ENCODE measurements around the gene LRRC26.

LRRC26 gene

DNA sequence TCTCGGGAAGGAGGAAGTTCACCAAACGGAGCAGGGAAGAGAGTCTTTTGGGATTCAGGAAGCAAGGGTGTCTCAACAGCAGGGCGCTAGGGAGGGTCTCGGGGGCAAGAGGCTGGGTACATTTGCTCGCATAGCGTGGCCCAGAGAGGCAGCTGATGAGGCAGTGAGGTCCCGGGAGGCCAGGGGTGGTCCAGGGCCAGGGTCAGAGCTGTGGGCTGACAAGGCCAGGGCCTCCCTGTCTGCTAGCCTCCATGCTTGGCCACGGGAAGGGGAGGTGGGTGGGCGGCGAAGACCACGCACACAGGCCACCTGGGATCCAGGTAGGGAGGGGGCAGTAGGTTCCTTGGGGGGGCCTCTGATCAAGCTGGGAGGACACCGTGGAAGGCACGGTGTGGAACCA, 41.7 kb upstream of the LRRC26 start:
- H3K27ac ChIP-seq (ENCODE audit: low read depth, low read length): no peak overlapping the region
- H2AFZ ChIP-seq (ENCODE audit: low read length, unreplicated experiment): no peak overlapping the region
- no peaks in the 10 kb centered on the region for H3K27me3 ChIP-seq (ENCODE audit: insufficient read depth, low read length)
- H3K36me3 ChIP-seq (ENCODE audit: insufficient read depth, low read length): no peaks in the 10 kb centered on the region
- no peak overlapping the region for H3K4me3 ChIP-seq (ENCODE audit: low read depth, low read length)
- peaks cover 12% of the 10 kb centered on the region for H3K79me2 ChIP-seq (ENCODE audit: control insufficient read depth, insufficient read depth, low read length, unreplicated experiment)
- peaks cover 5% of the 10 kb centered on the region for H3K4me1 ChIP-seq (ENCODE audit: control insufficient read depth, insufficient read depth, low read length, unreplicated experiment)

DNA sequence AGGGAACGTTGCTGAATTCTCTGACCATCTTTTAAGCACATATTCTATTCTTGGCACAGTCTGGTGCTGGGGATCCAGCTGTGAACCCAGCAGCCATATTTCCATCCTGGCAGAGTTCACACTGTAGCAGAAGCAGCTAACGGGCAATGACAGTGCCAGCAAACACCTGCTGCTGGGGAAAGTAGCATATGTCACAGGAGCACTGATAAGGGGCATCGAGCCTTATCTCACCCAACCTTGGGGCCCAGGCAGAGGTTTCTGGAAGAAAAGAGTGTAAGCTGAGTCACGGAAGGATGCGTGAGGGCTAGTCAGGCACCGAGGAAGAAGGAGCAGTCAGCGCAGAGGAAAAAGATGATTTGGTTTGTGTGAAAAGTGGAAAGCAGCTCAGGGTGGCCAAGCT, 36.8 kb upstream of the LRRC26 start:
- Histone ChIP-seq H3K27ac (ENCODE audit: low read depth, low read length) (no peak overlapping the region), H3K36me3 (ENCODE audit: insufficient read depth, low read length) (no peaks in the 10 kb centered on the region), H2AFZ (ENCODE audit: low read length, unreplicated experiment) (no peak overlapping the region), H3K4me3 (ENCODE audit: low read depth, low read length) (peak overlapping the region; percentile 100), H3K4me1 (ENCODE audit: control insufficient read depth, insufficient read depth, low read length, unreplicated experiment) (peaks cover 12% of the 10 kb centered on the region), H3K27me3 (ENCODE audit: insufficient read depth, low read length) (no peaks in the 10 kb centered on the region), H3K79me2 (ENCODE audit: control insufficient read depth, insufficient read depth, low read length, unreplicated experiment) (peaks cover 36% of the 10 kb centered on the region)

DNA sequence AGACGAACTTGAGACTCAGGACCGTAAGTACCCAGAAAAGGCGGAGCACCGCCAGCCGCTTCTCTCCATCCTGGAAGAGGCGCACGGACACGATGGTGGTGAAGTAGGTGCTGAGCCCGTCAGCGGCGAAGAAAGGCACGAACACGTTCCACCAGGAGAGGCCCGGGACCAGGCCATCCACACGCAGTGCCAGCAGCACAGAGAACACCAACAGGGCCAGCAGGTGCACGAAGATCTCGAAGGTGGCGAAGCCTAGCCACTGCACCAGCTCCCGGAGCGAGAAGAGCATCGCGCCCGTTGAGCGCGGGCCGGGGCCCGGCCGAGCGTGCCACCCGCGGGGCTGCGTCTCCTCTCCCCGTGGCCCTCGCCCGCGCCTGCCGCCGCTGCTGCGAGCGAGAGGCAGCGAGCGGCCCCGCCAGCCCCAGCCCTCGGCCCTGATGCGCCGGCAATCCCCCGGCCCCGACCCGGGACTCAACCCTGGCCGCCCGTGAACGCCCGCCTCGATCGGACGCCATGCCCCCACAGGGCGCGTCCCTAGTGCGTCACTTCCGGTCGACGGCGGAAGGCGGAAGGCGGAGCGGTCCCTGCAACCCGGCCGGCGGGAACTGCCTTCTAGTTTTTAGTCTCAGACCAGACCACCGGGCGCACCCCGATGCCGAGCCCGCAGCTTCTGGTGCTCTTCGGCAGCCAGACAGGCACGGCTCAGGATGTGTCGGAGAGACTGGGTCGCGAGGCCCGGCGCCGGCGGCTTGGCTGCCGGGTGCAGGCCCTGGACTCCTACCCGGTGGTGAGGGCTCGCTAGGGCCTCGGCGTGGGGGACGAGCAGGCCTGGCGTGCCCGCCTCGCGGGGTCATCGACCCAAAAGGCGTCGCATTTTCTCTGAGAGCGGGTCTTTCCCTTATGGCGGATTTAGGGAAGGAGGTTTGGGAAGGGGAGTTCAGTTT, 35.5 kb upstream of the LRRC26 start, which contains the start of the genes NDOR1 and TMEM203:
Gene NDOR1 (plus strand): TSS at position 575 of the 944 bp plus-strand sequence. CDS start 78 bp downstream, at position 653.
Gene TMEM203 (minus strand): TSS at position 523 of the 944 bp plus-strand sequence. CDS start 234 bp downstream, at position 289.
- Histone ChIP-seq H2AFZ (ENCODE audit: low read length, unreplicated experiment) (peak within 1 kb of the TSS; percentile 76), H3K27ac (ENCODE audit: low read depth, low read length) (peak within 1 kb of the TSS; percentile 44; the same call in 1 of the 2 replicates), H3K4me3 (ENCODE audit: low read depth, low read length) (peak within 1 kb of the TSS; percentile 100), H3K36me3 (ENCODE audit: insufficient read depth, low read length) (no peaks in the 10 kb centered on the region), H3K79me2 (ENCODE audit: control insufficient read depth, insufficient read depth, low read length, unreplicated experiment) (peaks cover 36% of the 10 kb centered on the region), H3K4me1 (ENCODE audit: control insufficient read depth, insufficient read depth, low read length, unreplicated experiment) (peaks cover 17% of the 10 kb centered on the region), H3K27me3 (ENCODE audit: insufficient read depth, low read length) (no peaks in the 10 kb centered on the region)

DNA sequence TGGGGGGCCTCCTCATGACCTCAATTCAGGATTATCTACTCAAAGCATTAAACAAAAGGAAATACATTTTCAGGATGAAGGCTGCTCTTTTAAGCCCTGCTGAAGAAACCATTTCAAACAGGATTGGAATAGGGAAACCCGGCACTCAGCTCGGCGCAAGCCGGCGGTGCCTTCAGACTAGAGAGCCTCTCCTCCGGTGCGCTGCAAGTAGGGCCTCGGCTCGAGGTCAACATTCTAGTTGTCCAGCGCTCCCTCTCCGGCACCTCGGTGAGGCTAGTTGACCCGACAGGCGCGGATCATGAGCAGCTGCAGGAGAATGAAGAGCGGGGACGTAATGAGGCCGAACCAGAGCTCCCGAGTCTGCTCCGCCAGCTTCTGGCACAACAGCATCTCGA, 34.9 kb upstream of the LRRC26 start:
- Histone ChIP-seq H3K79me2 (ENCODE audit: control insufficient read depth, insufficient read depth, low read length, unreplicated experiment) (peaks cover 36% of the 10 kb centered on the region), H3K27ac (ENCODE audit: low read depth, low read length) (no peak overlapping the region)

DNA sequence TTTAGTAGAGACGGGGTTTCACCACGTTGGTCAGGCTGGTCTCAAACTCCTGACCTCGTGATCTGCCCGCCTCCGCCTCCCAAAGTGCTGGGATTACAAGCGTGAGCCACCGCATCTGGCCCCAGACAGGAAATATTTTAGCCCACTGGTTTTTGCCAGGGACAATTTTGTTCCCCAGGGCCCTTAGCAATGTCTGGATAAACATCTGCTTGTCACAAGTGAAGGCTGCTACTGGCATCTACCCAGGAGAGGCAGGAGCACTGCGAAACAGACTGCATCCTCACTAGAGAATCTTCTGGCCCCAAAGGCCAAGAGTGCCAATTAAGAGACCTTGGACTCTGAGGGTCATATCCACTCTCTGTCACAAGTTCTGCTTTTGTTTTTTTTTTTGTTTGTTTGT, 33.1 kb upstream of the LRRC26 start:
- H3K36me3 ChIP-seq (ENCODE audit: insufficient read depth, low read length): no peaks in the 10 kb centered on the region
- peaks cover 21% of the 10 kb centered on the region for H3K4me1 ChIP-seq (ENCODE audit: control insufficient read depth, insufficient read depth, low read length, unreplicated experiment)
- H3K4me3 ChIP-seq (ENCODE audit: low read depth, low read length): no peak overlapping the region
- peaks cover 37% of the 10 kb centered on the region for H3K79me2 ChIP-seq (ENCODE audit: control insufficient read depth, insufficient read depth, low read length, unreplicated experiment)
- no peak overlapping the region for H2AFZ ChIP-seq (ENCODE audit: low read length, unreplicated experiment)
- H3K27me3 ChIP-seq (ENCODE audit: insufficient read depth, low read length): no peaks in the 10 kb centered on the region
- H3K27ac ChIP-seq (ENCODE audit: low read depth, low read length): no peak overlapping the region

More for the DNA sequence above, 34.9 kb upstream of the LRRC26 start:
- H2AFZ ChIP-seq (ENCODE audit: low read length, unreplicated experiment): no peak overlapping the region
- peak overlapping the region; percentile 100 for H3K4me3 ChIP-seq (ENCODE audit: low read depth, low read length)
- H3K27me3 ChIP-seq (ENCODE audit: insufficient read depth, low read length): no peaks in the 10 kb centered on the region
- H3K36me3 ChIP-seq (ENCODE audit: insufficient read depth, low read length): no peaks in the 10 kb centered on the region
- peaks cover 17% of the 10 kb centered on the region for H3K4me1 ChIP-seq (ENCODE audit: control insufficient read depth, insufficient read depth, low read length, unreplicated experiment)

DNA sequence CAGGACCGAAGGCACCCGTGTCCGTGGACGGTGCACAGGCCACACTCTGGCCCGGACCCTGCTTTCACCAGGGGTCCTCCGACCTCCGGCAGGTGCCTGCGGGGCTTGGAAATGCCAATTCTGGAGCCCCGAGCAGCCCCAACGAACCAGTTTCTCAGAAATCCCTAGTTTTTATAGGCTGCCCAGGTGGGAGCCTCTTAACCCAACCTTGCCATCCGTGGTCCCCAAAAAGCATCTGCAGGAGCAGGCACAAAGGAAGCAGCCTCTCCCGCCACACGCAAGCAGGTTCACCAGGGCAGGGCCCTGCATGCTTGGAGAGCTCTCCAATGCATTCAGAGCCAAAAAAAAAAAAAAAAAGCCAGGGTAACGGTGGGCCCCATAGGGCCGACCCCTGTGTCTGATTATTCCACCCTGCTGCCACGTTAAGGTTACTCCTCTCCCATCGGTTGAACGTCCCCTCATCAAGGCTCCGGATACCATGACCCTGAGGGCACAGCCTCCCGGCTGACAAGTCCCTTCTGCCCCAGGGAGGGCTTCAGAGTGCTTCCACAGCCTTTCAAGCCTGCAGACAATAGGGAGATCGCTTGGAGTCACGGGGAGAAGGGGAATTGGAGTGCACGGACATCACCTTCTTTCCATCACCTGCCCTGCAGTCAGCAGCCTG, 31.5 kb upstream of the LRRC26 start:
- H2AFZ ChIP-seq (ENCODE audit: low read length, unreplicated experiment): peak overlapping the region; percentile 55
- peak overlapping the region; percentile 82 for H3K4me3 ChIP-seq (ENCODE audit: low read depth, low read length)
- no peaks in the 10 kb centered on the region for H3K36me3 ChIP-seq (ENCODE audit: insufficient read depth, low read length)
- H3K4me1 ChIP-seq (ENCODE audit: control insufficient read depth, insufficient read depth, low read length, unreplicated experiment): peaks cover 21% of the 10 kb centered on the region
- H3K79me2 ChIP-seq (ENCODE audit: control insufficient read depth, insufficient read depth, low read length, unreplicated experiment): peaks cover 26% of the 10 kb centered on the region
- H3K27me3 ChIP-seq (ENCODE audit: insufficient read depth, low read length): no peaks in the 10 kb centered on the region
- no peak overlapping the region for H3K27ac ChIP-seq (ENCODE audit: low read depth, low read length)

DNA sequence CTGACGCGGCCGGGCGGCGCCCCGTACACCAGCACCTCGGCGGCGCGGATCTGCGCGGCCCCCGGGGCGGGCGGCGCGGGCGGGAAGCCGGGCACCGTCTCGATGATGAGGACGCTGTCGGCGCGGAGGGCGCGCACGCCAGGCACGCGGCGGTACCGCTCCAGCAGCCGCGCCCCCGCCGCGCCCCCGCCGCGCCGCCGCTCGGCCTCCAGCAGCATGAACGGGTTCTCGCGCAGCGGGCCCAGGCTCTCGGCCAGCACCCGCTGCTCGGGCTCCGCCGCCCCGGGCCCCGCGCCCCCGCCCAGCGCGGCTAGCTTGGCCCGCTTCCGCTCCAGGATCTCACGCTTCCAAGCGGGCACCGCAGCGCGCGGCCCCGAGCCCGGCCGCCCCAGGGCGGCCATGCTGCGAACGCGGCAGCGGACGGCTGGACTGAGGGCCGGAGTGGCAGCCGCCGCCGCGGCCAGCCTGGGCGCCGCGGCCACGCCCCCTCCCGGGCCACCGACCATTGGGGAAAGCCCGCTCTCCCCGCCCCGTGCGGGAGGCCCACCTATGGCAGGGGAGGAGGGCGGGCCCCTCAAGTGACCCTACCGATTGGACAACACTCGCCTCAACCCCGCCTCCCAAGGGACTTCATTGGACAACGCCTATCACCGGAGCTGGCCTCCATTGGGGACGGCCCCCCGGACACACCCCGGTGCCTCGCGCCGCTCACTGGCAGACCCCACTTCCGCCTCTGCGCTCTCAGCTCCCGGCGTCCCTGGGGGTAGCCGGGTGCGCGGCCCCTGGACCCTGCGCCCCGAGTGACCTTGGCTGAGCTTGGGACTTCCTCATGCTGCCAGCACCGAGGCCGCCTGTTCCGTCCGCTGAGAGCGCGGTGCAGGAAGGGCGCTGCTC, 30.7 kb upstream of the LRRC26 start, which contains the start of gene TPRN:
Gene TPRN (minus strand): TSS at position 431 of the 894 bp plus-strand sequence. CDS start 30 bp downstream, at position 401.
- Histone ChIP-seq H3K27ac (ENCODE audit: low read depth, low read length) (no peak within 1 kb of the TSS), H2AFZ (ENCODE audit: low read length, unreplicated experiment) (peak within 1 kb of the TSS; percentile 65), H3K4me1 (ENCODE audit: control insufficient read depth, insufficient read depth, low read length, unreplicated experiment) (peaks cover 21% of the 10 kb centered on the region), H3K36me3 (ENCODE audit: insufficient read depth, low read length) (no peaks in the 10 kb centered on the region), H3K27me3 (ENCODE audit: insufficient read depth, low read length) (no peaks in the 10 kb centered on the region), H3K4me3 (ENCODE audit: low read depth, low read length) (peak within 1 kb of the TSS; percentile 82), H3K79me2 (ENCODE audit: control insufficient read depth, insufficient read depth, low read length, unreplicated experiment) (peaks cover 21% of the 10 kb centered on the region)

DNA sequence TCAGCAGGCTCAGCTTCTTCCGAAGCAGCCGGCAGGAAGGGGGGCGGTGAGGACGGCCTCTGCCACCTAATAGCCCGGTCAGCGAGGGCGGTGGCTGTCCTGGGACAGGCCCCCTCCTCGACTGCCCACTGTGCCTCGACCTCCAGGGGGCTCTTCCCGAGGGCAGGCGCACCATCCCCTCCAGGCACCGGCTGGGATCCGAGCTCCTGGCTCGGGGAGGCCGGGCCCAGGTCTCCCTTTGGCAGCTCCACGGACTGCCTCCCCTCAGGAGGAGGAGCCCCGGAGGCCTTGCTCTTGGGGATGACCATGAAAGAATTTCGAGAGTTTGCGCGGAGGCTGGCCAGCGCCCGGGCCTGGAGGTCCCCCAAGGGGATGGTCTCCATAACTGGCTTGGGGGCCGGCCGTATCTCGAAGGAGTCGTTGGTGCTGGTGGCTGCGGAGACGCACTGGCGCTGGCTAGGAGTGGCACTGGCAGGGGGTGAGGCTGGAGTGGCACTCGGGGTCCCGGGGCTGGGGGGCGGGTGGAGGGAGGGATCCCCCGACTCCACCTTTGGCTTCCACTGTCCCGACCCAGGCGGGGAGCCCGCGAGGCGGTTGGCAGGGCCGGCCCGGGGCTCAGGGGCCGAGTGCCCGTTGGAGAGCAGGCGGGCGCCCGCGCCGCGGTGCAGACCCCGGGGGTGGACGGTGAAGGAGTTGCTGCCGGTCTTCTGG, 29.7 kb upstream of the LRRC26 start:
- Histone ChIP-seq H3K36me3 (ENCODE audit: insufficient read depth, low read length) (no peaks in the 10 kb centered on the region), H3K27ac (ENCODE audit: low read depth, low read length) (no peak overlapping the region), H3K4me3 (ENCODE audit: low read depth, low read length) (peak overlapping the region; percentile 77), H2AFZ (ENCODE audit: low read length, unreplicated experiment) (no peak overlapping the region), H3K79me2 (ENCODE audit: control insufficient read depth, insufficient read depth, low read length, unreplicated experiment) (peaks cover 14% of the 10 kb centered on the region), H3K4me1 (ENCODE audit: control insufficient read depth, insufficient read depth, low read length, unreplicated experiment) (peaks cover 18% of the 10 kb centered on the region), H3K27me3 (ENCODE audit: insufficient read depth, low read length) (no peaks in the 10 kb centered on the region)

DNA sequence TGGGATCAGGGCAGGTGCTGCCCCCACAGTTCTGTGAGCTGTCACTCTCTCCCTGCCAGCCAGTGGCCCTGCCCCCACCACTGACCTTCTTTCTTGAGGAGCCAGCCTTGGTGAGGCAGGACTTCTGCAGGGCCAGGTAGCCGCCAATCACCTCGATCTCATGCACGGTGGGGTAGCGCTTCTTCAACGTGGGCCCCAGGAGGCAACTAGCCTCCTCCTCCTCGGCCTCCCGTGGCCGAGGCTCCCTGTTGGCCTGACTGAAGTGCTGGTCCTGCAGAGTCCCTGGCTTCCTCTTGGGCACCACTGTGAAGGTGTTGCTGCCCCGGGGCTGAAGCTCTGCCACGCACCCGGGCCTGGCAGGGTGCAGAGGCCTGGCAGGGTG, 29.0 kb upstream of the LRRC26 start:
- H2AFZ ChIP-seq (ENCODE audit: low read length, unreplicated experiment): no peak overlapping the region
- no peaks in the 10 kb centered on the region for H3K36me3 ChIP-seq (ENCODE audit: insufficient read depth, low read length)
- H3K79me2 ChIP-seq (ENCODE audit: control insufficient read depth, insufficient read depth, low read length, unreplicated experiment): peaks cover 8% of the 10 kb centered on the region
- H3K4me3 ChIP-seq (ENCODE audit: low read depth, low read length): peak overlapping the region; percentile 77
- H3K4me1 ChIP-seq (ENCODE audit: control insufficient read depth, insufficient read depth, low read length, unreplicated experiment): peaks cover 12% of the 10 kb centered on the region
- H3K27me3 ChIP-seq (ENCODE audit: insufficient read depth, low read length): no peaks in the 10 kb centered on the region
- H3K27ac ChIP-seq (ENCODE audit: low read depth, low read length): no peak overlapping the region
